Erythroblast (primary cell): Measurements from ENCODE around the gene SCN9A.

Source experiments
- GATA1 ChIP-seq: IDR thresholded peaks from 2 replicates; pipeline ENCODE4 v1.6.1; 2011; ENCODE audit warnings: low read depth, mild to moderate bottlenecking, control low read depth, low read length, moderate library complexity
- POLR2A ChIP-seq: IDR thresholded peaks from 2 replicates; pipeline ENCODE4 v1.6.1; 2011; ENCODE audit warnings: mild to moderate bottlenecking, low read length

GRCh38 chr2:166170356-166170755, 205.4 kb downstream of the SCN9A start:
- TF ChIP-seq POLR2A (no peak), GATA1 (no peak)
